Lung (tissue), 12 donors: Measurements from ENCODE around the gene PPARA. TPM values are rescaled to one million over a fixed set of nuclear protein-coding genes. Genes with fewer than 3 reads are reported as not detected.

ENCODE experiments used
- ATAC-seq: fragments of 200-7000 bp; cut with Tn5 transposase; one replicate; pipeline ENCODE4 v1.9.1; 2020; ENCODE audit warnings: moderate number of reproducible peaks; ENCODE audit not compliant: insufficient read depth, low FRiP score
- DNase-seq, 3 donors: peaks; one replicate each; pipeline ENCODE4 v3.0.0-alpha.2; 2013 to 2017
- H3K27ac ChIP-seq, 2 donors: one replicate each; pipeline ENCODE4 v1.5.1; 2013; ENCODE audit warnings: mild to moderate bottlenecking in 2 of 2, moderate library complexity in 2 of 2, control low read depth in 1 of 2, inconsistent platforms in 1 of 2, low read depth in 1 of 2, low read length in 1 of 2
- H3K27me3 ChIP-seq, 3 donors: one replicate each; pipeline ENCODE4 v1.5.1; 2013; ENCODE audit warnings: low read length in 2 of 3; ENCODE audit not compliant: control insufficient read depth in 3 of 3, insufficient read depth in 3 of 3
- H3K36me3 ChIP-seq, 4 donors: one replicate each; pipeline ENCODE4 v1.5.1; 2013; ENCODE audit warnings: low read length in 4 of 4, mild to moderate bottlenecking in 1 of 4, moderate library complexity in 1 of 4; ENCODE audit not compliant: control insufficient read depth in 4 of 4, insufficient read depth in 4 of 4
- H3K4me1 ChIP-seq, 5 donors: one replicate each; pipeline ENCODE4 v1.5.1; 2013; ENCODE audit warnings: low read length in 5 of 5, mild to moderate bottlenecking in 2 of 5, moderate library complexity in 1 of 5; ENCODE audit not compliant: control insufficient read depth in 5 of 5, insufficient read depth in 5 of 5
- H3K4me3 ChIP-seq: one replicate; pipeline ENCODE4 v1.5.1; 2013; ENCODE audit warnings: mild to moderate bottlenecking, control low read depth, moderate library complexity
- H3K9ac ChIP-seq, 2 donors: one replicate each; pipeline ENCODE4 v1.5.1; 2013; ENCODE audit warnings: low read length in 2 of 2, control low read depth in 1 of 2; ENCODE audit not compliant: insufficient read depth in 1 of 2
- H3K9me3 ChIP-seq, 4 donors: one replicate each; pipeline ENCODE4 v1.5.1; 2013; ENCODE audit warnings: low read length in 3 of 4, mild to moderate bottlenecking in 1 of 4, moderate library complexity in 1 of 4; ENCODE audit not compliant: control insufficient read depth in 4 of 4, insufficient read depth in 3 of 4
- CTCF ChIP-seq: IDR thresholded peaks from 2 replicates; pipeline ENCODE4 v1.5.1; 2012; ENCODE audit warnings: mild to moderate bottlenecking; ENCODE audit errors: control extremely low read depth, extremely low read depth
- WGBS, 2 donors: extraction: QIAGEN DNeasy Blood & Tissue Kit; methylation state at CpG; one replicate each; pipeline ENCODE4 v1.1.7; 2013; 5-methylcytosine and 5-hydroxymethylcytosine counted together
- polyA plus RNA-seq, 2 donors: library from polyadenylated mRNA; stranded (reverse); fragments of 200-250 nt; gene quantifications; one replicate each; pipeline ENCODE4 v1.2.1, GENCODE V29; 2013
- total RNA-seq, 2 donors: library from RNA; depleted of rRNA in 1 of 2; stranded (reverse); fragments of >200 nt in 1 of 2; gene quantifications; one replicate each; pipeline ENCODE4 v1.2.1, GENCODE V29; 2014 to 2021
- donor health status: control.
- donor health status: control.
- donor health status: Bipolar disorder and iron deficiency.
- donor health status: healthy.
- donor health status: DM: yes; HTN: yes; CAD: no.

The PPARA gene
- total and polyA plus RNA-seq, 4 donors: 4.4 to 18.1 (median 11.0) TPM

GRCh38 chr22:46135611-46136485 is 14.5 kb upstream of the PPARA start:
- ATAC-seq (no peak), DNase-seq (no peak)
- Histone ChIP-seq H3K36me3 (no peaks in the 10 kb centered on the region), H3K27ac (no peak overlapping the region), H3K27me3 (no peaks in the 10 kb centered on the region), H3K4me3 (no peak overlapping the region), H3K9ac (no peak overlapping the region), H3K9me3 (no peaks in the 10 kb centered on the region), H3K4me1 (peaks cover 0 to 5% (median 0%) of the 10 kb centered on the region in 5 donors)
- TF ChIP-seq CTCF: no peak
- 89% methylated on average over 26 of the region's 26 CpGs for WGBS, 2 donors

GRCh38 chr22:46136486-46137217 is 13.7 kb upstream of the PPARA start:
- ATAC-seq (no peak), DNase-seq (no peak)
- 84 to 87% methylated on average over 24 of the region's 24 CpGs for WGBS, 2 donors
- no peak overlapping the region for H3K9ac ChIP-seq
- H3K27me3 ChIP-seq: no peaks in the 10 kb centered on the region
- no peak for TF ChIP-seq CTCF
- H3K4me3 ChIP-seq: no peak overlapping the region
- H3K36me3 ChIP-seq: no peaks in the 10 kb centered on the region
- H3K9me3 ChIP-seq: no peaks in the 10 kb centered on the region
- H3K4me1 ChIP-seq: peaks cover 0 to 5% (median 0%) of the 10 kb centered on the region in 5 donors
- H3K27ac ChIP-seq: no peak overlapping the region

GRCh38 chr22:46137218-46137766 is 13.0 kb upstream of the PPARA start:
- no peak overlapping the region for H3K27ac ChIP-seq
- H3K4me3 ChIP-seq: no peak overlapping the region
- H3K9me3 ChIP-seq: no peaks in the 10 kb centered on the region
- no peak overlapping the region for H3K9ac ChIP-seq
- peaks cover 0 to 5% (median 0%) of the 10 kb centered on the region in 5 donors for H3K4me1 ChIP-seq
- no peaks in the 10 kb centered on the region for H3K36me3 ChIP-seq
- no peaks in the 10 kb centered on the region for H3K27me3 ChIP-seq
- no peak for TF ChIP-seq CTCF
- peak in 1 of 3 donors; percentile 31 for DNase-seq
- ATAC-seq: no peak
- WGBS, 2 donors: 81 to 87% methylated on average over 14 of the region's 14 CpGs
